H1 (cell line): ENCODE data around the gene THEM5. TPM values are rescaled to one million over a fixed set of nuclear protein-coding genes. Genes with fewer than 3 reads are reported as not detected.

Experiments
- CTCF ChIA-PET: fragments of 300-600 bp; sonication (Branson Sonifier 250); formaldehyde crosslinking; loops from one replicate; lab custom pipeline; 2021; ENCODE audit not compliant: partially characterized antibody; lab: Charles Lee
- POLR2A ChIA-PET: fragments of 300-600 bp; sonication (Branson Sonifier 250); formaldehyde crosslinking; loops from one replicate; lab custom pipeline; 2021; ENCODE audit warnings: inconsistent platforms; ENCODE audit not compliant: partially characterized antibody; lab: Charles Lee
- DNase-seq, 2 experiments: peaks; one replicate each; pipeline versions ENCODE4 v3.0.0 to v3.0.0-alpha.2; 2010 to 2022; ENCODE audit warnings: low spot score in 2 of 2, low read depth in 1 of 2, mixed read lengths in 1 of 2
- FAIRE-seq: peaks from 2 replicates; lab custom pipeline; 2011; peaks lifted over from hg19 to GRCh38; lab: Jason Lieb, UNC
- H2AFZ ChIP-seq: 2 replicates; pipeline ENCODE4 v1.8.1; 2012; ENCODE audit warnings: low read length, inconsistent platforms
- H2AK5ac ChIP-seq: 2 replicates; pipeline ENCODE4 v1.6.1; 2013; ENCODE audit warnings: low read depth, low read length
- H2BK120ac ChIP-seq: replicated peaks from 2 replicates; pipeline ENCODE3; 2013; ENCODE audit warnings: low read depth, low read length, inconsistent platforms
- H2BK12ac ChIP-seq: 2 replicates; pipeline ENCODE4 v1.6.1; 2013; ENCODE audit warnings: low read depth, low read length
- H2BK15ac ChIP-seq: 2 replicates; pipeline ENCODE4 v1.6.1; 2013; ENCODE audit warnings: low read length
- H2BK20ac ChIP-seq: 2 replicates; pipeline ENCODE4 v1.6.1; 2013; ENCODE audit warnings: low read length
- H2BK5ac ChIP-seq: 2 replicates; pipeline ENCODE4 v1.6.1; 2013; ENCODE audit warnings: low read depth, low read length
- H3K14ac ChIP-seq: 2 replicates; pipeline ENCODE4 v1.6.1; 2013; ENCODE audit warnings: inconsistent platforms; ENCODE audit not compliant: insufficient read length
- H3K18ac ChIP-seq: 2 replicates; pipeline ENCODE4 v1.6.1; 2013; ENCODE audit warnings: low read length; ENCODE audit errors: extremely low read depth
- H3K23ac ChIP-seq: 2 replicates; pipeline ENCODE4 v1.6.1; 2013; ENCODE audit warnings: inconsistent platforms; ENCODE audit not compliant: insufficient read length
- H3K23me2 ChIP-seq: 2 replicates; pipeline ENCODE4 v1.6.1; 2013; ENCODE audit warnings: low read depth, low read length
- H3K27ac ChIP-seq: 2 replicates; pipeline ENCODE4 v1.6.1; 2011; ENCODE audit warnings: low read depth, low read length, inconsistent platforms
- H3K27me3 ChIP-seq, 4 experiments: replicated peaks in 1 of 4; 1 replicate in 1 of 4; 2 replicates in 3 of 4; pipeline versions ENCODE4 v1.6.1 to v1.8.1; 2011 to 2013; ENCODE audit warnings: low read length in 3 of 4, mild to moderate bottlenecking in 3 of 4, inconsistent platforms in 2 of 4, mixed read lengths in 2 of 4, moderate library complexity in 1 of 4; ENCODE audit not compliant: control insufficient read depth in 3 of 4, insufficient read depth in 3 of 4; ENCODE audit errors: extremely low read depth in 1 of 4
- H3K36me3 ChIP-seq, 4 experiments: 2 replicates each; pipeline versions ENCODE4 v1.6.1 to v1.8.1; 2011 to 2013; ENCODE audit warnings: mild to moderate bottlenecking in 4 of 4, low read length in 3 of 4, moderate library complexity in 2 of 4, control low read depth in 1 of 4, inconsistent platforms in 1 of 4; ENCODE audit not compliant: insufficient read depth in 4 of 4, control insufficient read depth in 2 of 4
- H3K4ac ChIP-seq: replicated peaks from 2 replicates; pipeline ENCODE3; 2013; ENCODE audit warnings: low read length, low read depth, mixed read lengths, inconsistent platforms; ENCODE audit not compliant: insufficient read length
- H3K4me1 ChIP-seq, 4 experiments: replicated peaks in 1 of 4; 1 replicate in 1 of 4; 2 replicates in 3 of 4; pipeline versions ENCODE4 v1.6.1 to v1.8.1; 2011 to 2013; ENCODE audit warnings: low read length in 3 of 4, inconsistent platforms in 2 of 4, mixed read lengths in 1 of 4; ENCODE audit not compliant: insufficient read depth in 4 of 4, control insufficient read depth in 3 of 4
- H3K4me2 ChIP-seq, 2 experiments: 2 replicates each; pipeline versions ENCODE4 v1.6.1 to v1.8.1; 2011 to 2013; ENCODE audit warnings: low read depth in 2 of 2, low read length in 2 of 2, control low read depth in 1 of 2, inconsistent platforms in 1 of 2, mild to moderate bottlenecking in 1 of 2; ENCODE audit not compliant: insufficient read depth in 1 of 2
- H3K4me3 ChIP-seq, 4 experiments: fragments of 200-600, 300-600 bp in 1 of 4; sonication (generic), shearing (Covaris generic), sonication (Bioruptor Twin) in 1 of 4; 2 replicates each; pipeline versions ENCODE4 v1.5.1 to v1.8.1; 2011 to 2016; ENCODE audit warnings: low read length in 4 of 4, low read depth in 3 of 4, control low read depth in 2 of 4, inconsistent platforms in 2 of 4, mild to moderate bottlenecking in 2 of 4, mixed read lengths in 1 of 4, moderate library complexity in 1 of 4; ENCODE audit not compliant: insufficient read depth in 2 of 4; ENCODE audit errors: extremely low read depth in 1 of 4
- H3K56ac ChIP-seq: replicated peaks from 2 replicates; pipeline ENCODE3; 2013; ENCODE audit warnings: low read depth, mild to moderate bottlenecking, mixed read lengths, low read length, inconsistent platforms; ENCODE audit not compliant: insufficient read length
- H3K79me1 ChIP-seq: 2 replicates; pipeline ENCODE4 v1.6.1; 2013; ENCODE audit warnings: low read depth, low read length, control low read depth
- H3K79me2 ChIP-seq, 2 experiments: 2 replicates each; pipeline versions ENCODE4 v1.6.1 to v1.8.1; 2012 to 2013; ENCODE audit warnings: low read length in 2 of 2, mild to moderate bottlenecking in 2 of 2, inconsistent platforms in 1 of 2; ENCODE audit not compliant: insufficient read depth in 2 of 2, control insufficient read depth in 1 of 2
- H3K9ac ChIP-seq, 4 experiments: replicated peaks in 1 of 4; 1 replicate in 1 of 4; 2 replicates in 3 of 4; pipeline versions ENCODE4 v1.6.1 to v1.8.1; 2011 to 2013; ENCODE audit warnings: low read depth in 3 of 4, low read length in 3 of 4, control low read depth in 2 of 4, mild to moderate bottlenecking in 2 of 4, moderate library complexity in 2 of 4, inconsistent platforms in 1 of 4; ENCODE audit errors: extremely low read depth in 1 of 4
- H3K9me3 ChIP-seq, 2 experiments: 2 replicates each; pipeline versions ENCODE4 v1.6.1 to v1.8.1; 2012 to 2013; ENCODE audit warnings: mild to moderate bottlenecking in 2 of 2, moderate library complexity in 2 of 2, control low read depth in 1 of 2, inconsistent platforms in 1 of 2, low read depth in 1 of 2, low read length in 1 of 2, mixed read lengths in 1 of 2; ENCODE audit not compliant: insufficient read depth in 2 of 2
- H4K20me1 ChIP-seq, 2 experiments: replicated peaks in 1 of 2; 2 replicates each; pipeline versions ENCODE3 to v1.8.1; 2011 to 2013; ENCODE audit warnings: inconsistent platforms in 2 of 2, low read length in 2 of 2, mild to moderate bottlenecking in 1 of 2; ENCODE audit not compliant: insufficient read depth in 2 of 2, control insufficient read depth in 1 of 2
- H4K5ac ChIP-seq: 2 replicates; pipeline ENCODE4 v1.6.1; 2013; ENCODE audit warnings: low read length, low read depth, mixed read lengths, inconsistent platforms; ENCODE audit not compliant: insufficient read length
- H4K8ac ChIP-seq: 2 replicates; pipeline ENCODE4 v1.8.0; 2013; ENCODE audit warnings: mild to moderate bottlenecking, moderate library complexity, low read length, inconsistent platforms; ENCODE audit not compliant: insufficient read depth; ENCODE audit errors: extremely low read depth
- H4K91ac ChIP-seq: replicated peaks from 2 replicates; pipeline ENCODE3; 2013; ENCODE audit warnings: low read length, mixed read lengths, inconsistent platforms; ENCODE audit not compliant: insufficient read length
- ATF3 ChIP-seq: IDR thresholded peaks from 2 replicates; pipeline ENCODE4 v1.6.1; 2011; ENCODE audit warnings: low read depth, mild to moderate bottlenecking, low read length; ENCODE audit not compliant: insufficient read depth
- CREB1 ChIP-seq: IDR thresholded peaks from 2 replicates; pipeline ENCODE4 v1.6.1; 2012; ENCODE audit warnings: inconsistent platforms
- CTBP2 ChIP-seq: IDR thresholded peaks from 2 replicates; pipeline ENCODE4 v1.7.0; 2011; ENCODE audit warnings: borderline replicate concordance, mild to moderate bottlenecking, moderate library complexity, mixed read lengths, low read length; ENCODE audit not compliant: insufficient read depth, insufficient read length
- POLR2AphosphoS5 ChIP-seq: IDR thresholded peaks from 2 replicates; pipeline ENCODE4 v1.6.1; 2011; ENCODE audit warnings: low read depth, low read length
- WGBS, 2 experiments: shearing (Covaris generic) in 1 of 2; methylation state at CpG; one replicate each; pipeline versions ENCODE4 v1.1.6 to v1.1.7; 2013 to 2015; ENCODE audit warnings: low lambda C conversion rate in 2 of 2, mixed read lengths in 2 of 2, inconsistent platforms in 1 of 2, low coverage in 1 of 2, missing lambda C conversion rate in 1 of 2; ENCODE audit not compliant: insufficient replicate concordance in 2 of 2, insufficient coverage in 1 of 2, insufficient read length in 1 of 2; ENCODE audit errors: extremely low coverage in 1 of 2, missing lambda C conversion rate in 1 of 2; 5-methylcytosine and 5-hydroxymethylcytosine counted together
- polyA plus RNA-seq, 7 experiments: library from polyadenylated mRNA; depleted of rRNA in 3 of 7; stranded (reverse) in 5 of 7; unstranded in 2 of 7; fragments of >200 nt in 5 of 7; fragments of 200-250 nt in 2 of 7; gene quantifications; 1 replicate in 5 of 7; 2 replicates in 1 of 7; 4 replicates in 1 of 7; pipeline versions ENCODE4 v1.2.1 to v1.2.3, GENCODE V29; 2011 to 2013; ENCODE audit warnings: missing spikeins in 2 of 7, mixed read lengths in 2 of 7
- total RNA-seq: library from RNA; stranded (reverse); fragmentation: NEBNext Ultra II Directional; extraction: Animal tissue kit (Norgen Biotek cat#: 25700); gene quantifications from 2 replicates; pipeline ENCODE4 v1.2.1, GENCODE V29; 2021
- TF ChIP-seq, protein P1 (sequence below): IDR thresholded peaks from 2 replicates; pipeline ENCODE4 v1.6.1; 2012; ENCODE audit warnings: inconsistent platforms

The THEM5 gene
- total and polyA plus RNA-seq, 2 of the 8 experiments (the other 6 are each of a cell fraction or from before 2014, with no cell fraction given): not detected

DNA sequence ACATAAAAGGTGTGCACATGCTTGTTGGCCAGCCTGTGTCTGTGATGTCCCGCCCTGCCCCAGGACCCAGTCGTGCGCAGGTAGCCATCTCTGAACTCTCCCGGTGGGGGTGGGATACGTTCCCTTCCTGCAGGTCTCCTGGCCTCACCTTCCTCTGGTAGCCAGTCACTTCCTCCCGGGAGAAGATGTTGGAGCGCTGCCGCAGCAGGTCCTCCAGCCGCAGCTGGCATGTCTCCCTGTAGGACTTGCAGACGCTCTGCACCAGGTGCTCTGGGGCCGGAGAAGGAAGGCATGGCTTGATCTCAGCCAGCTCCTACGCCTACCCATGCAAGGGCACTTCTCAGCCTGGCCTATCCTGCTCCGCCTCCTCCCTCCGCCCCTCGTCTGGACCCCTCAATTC, 39.1 kb downstream of the THEM5 start:
- H2BK15ac ChIP-seq: no peak overlapping the region
- FAIRE-seq (no peak), DNase-seq (no peak)
- H2AFZ ChIP-seq: no peak overlapping the region
- ChIA-PET CTCF (interaction anchor here (1.1 to 1.6 kb wide), 3 partner anchors 9 to 153 kb away, joined by 3 to 5 read pairs (median 3); no protein-coding TSS in a partner anchor), POLR2A (no interaction called here)
- no peak overlapping the region; the same call in 1 of the 2 replicates for H3K27ac ChIP-seq
- H3K79me2 ChIP-seq: no peaks in the 10 kb centered on the region
- TF ChIP-seq CREB1 (no peak), CTBP2 (no peak), ATF3 (no peak), POLR2AphosphoS5 (no peak)
- TF ChIP-seq, protein P1, sequence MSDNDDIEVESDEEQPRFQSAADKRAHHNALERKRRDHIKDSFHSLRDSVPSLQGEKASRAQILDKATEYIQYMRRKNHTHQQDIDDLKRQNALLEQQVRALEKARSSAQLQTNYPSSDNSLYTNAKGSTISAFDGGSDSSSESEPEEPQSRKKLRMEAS: no peak
- no peaks in the 10 kb centered on the region for H4K20me1 ChIP-seq
- no peak overlapping the region for H3K14ac ChIP-seq
- H3K56ac ChIP-seq: no peak overlapping the region
- peaks cover under 1 to 5% (median 3%) of the 10 kb centered on the region in 4 experiments; a peak in 3 of 7 replicates for H3K4me1 ChIP-seq
- H4K91ac ChIP-seq: no peak overlapping the region
- H3K79me1 ChIP-seq: no peaks in the 10 kb centered on the region
- no peak overlapping the region for H3K23ac ChIP-seq
- H2BK12ac ChIP-seq: no peak overlapping the region
- no peak overlapping the region for H3K4ac ChIP-seq
- no peak overlapping the region for H2BK20ac ChIP-seq
- no peaks in the 10 kb centered on the region for H3K23me2 ChIP-seq
- no peaks in the 10 kb centered on the region for H3K27me3 ChIP-seq
- no peak overlapping the region for H4K8ac ChIP-seq
- no peak overlapping the region for H2BK5ac ChIP-seq
- H3K36me3 ChIP-seq: no peaks in the 10 kb centered on the region
- H3K4me3 ChIP-seq: no peak overlapping the region
- 94% methylated on average over 15 of the region's 15 CpGs; no CpG with 5 or more reads in 1 of the 2 experiments for WGBS, 2 experiments
- H2AK5ac ChIP-seq: no peak overlapping the region
- no peak overlapping the region for H2BK120ac ChIP-seq
- no peaks in the 10 kb centered on the region for H3K9me3 ChIP-seq
- H3K9ac ChIP-seq: no peak overlapping the region
- H3K18ac ChIP-seq: no peak overlapping the region
- no peak overlapping the region for H3K4me2 ChIP-seq
- H4K5ac ChIP-seq: no peak overlapping the region
